Caco-2 (cell line): ENCODE data around the gene CCL24. TPM values are rescaled to one million over a fixed set of nuclear protein-coding genes. Genes with fewer than 3 reads are reported as not detected.

Experiments used
- Bru-seq: library from RNA; stranded (reverse); fragments of 400-500 nt; gene quantifications from one replicate; lab custom pipeline; 2021; lab: Mats Ljungman, UMichigan
- BruChase-seq, 2 experiments: library from RNA; stranded (reverse); fragments of 400-500 nt; gene quantifications; one replicate each; lab custom pipeline; 2021; lab: Mats Ljungman, UMichigan
- BruUV-seq: library from RNA; stranded (reverse); fragments of 400-500 nt; replicated peaks from 2 replicates; lab custom pipeline; 2021; lab: Mats Ljungman, UMichigan
- CTCF ChIA-PET: fragments of 300-600 bp; sonication (Branson Sonifier 250); formaldehyde crosslinking; loops from one replicate; lab custom pipeline; 2022; ENCODE audit warnings: antibody characterized with exemption; lab: Charles Lee
- POLR2A ChIA-PET: fragments of 300-600 bp; sonication (Branson Sonifier 250); formaldehyde crosslinking; loops from one replicate; lab custom pipeline; 2022; ENCODE audit warnings: antibody characterized with exemption; lab: Charles Lee
- DNase-seq, 2 experiments: peaks; one replicate each; pipeline versions ENCODE4 v3.0.0 to v3.0.0-alpha.2; 2020 to 2022
- H3K27me3 ChIP-seq: replicated peaks from 2 replicates; pipeline ENCODE4 v1.6.0; 2011; ENCODE audit warnings: low read length; ENCODE audit not compliant: control insufficient read depth, insufficient read depth
- H3K36me3 ChIP-seq: 2 replicates; pipeline ENCODE4 v1.5.1; 2011; ENCODE audit warnings: low read length; ENCODE audit not compliant: control insufficient read depth, insufficient read depth
- H3K4me1 ChIP-seq: fragments of 250-450 bp; sonication (Bioruptor Pico); 2 replicates; pipeline ENCODE4 v1.5.1; 2020; ENCODE audit warnings: mild to moderate bottlenecking
- H3K4me3 ChIP-seq: 2 replicates; pipeline ENCODE4 v1.5.1; 2011; ENCODE audit warnings: low read depth, mild to moderate bottlenecking, control low read depth, low read length
- H3K9me3 ChIP-seq: fragments of 250-450 bp; sonication (Bioruptor Pico); 2 replicates; pipeline ENCODE4 v1.5.1; 2020; ENCODE audit warnings: mild to moderate bottlenecking, moderate library complexity
- H3K27ac Mint-ChIP-seq: one replicate; pipeline ENCODE4 v1.8.0; 2022; ENCODE audit warnings: mixed read lengths; ENCODE audit not compliant: unreplicated experiment
- H3K27me3 Mint-ChIP-seq: one replicate; pipeline ENCODE4 v1.8.0; 2022; ENCODE audit warnings: mixed read lengths; ENCODE audit not compliant: insufficient read depth, unreplicated experiment
- H3K36me3 Mint-ChIP-seq: one replicate; pipeline ENCODE4 v1.8.0; 2022; ENCODE audit warnings: mild to moderate bottlenecking, mixed read lengths; ENCODE audit not compliant: insufficient read depth, unreplicated experiment
- H3K4me1 Mint-ChIP-seq: one replicate; pipeline ENCODE4 v1.8.0; 2022; ENCODE audit warnings: low read depth, mixed read lengths; ENCODE audit not compliant: unreplicated experiment
- H3K4me3 Mint-ChIP-seq: one replicate; pipeline ENCODE4 v1.8.0; 2022; ENCODE audit warnings: mild to moderate bottlenecking, moderate library complexity, mixed read lengths; ENCODE audit not compliant: unreplicated experiment
- H3K9me3 Mint-ChIP-seq: one replicate; pipeline ENCODE4 v1.8.0; 2022; ENCODE audit warnings: mixed read lengths; ENCODE audit not compliant: unreplicated experiment
- CTCF ChIP-seq, 2 experiments: fragments of 200-600 bp in 1 of 2; IDR thresholded peaks; 1 replicate in 1 of 2; 2 replicates in 1 of 2; pipeline versions ENCODE4 v1.5.1 to v1.8.0; 2011 to 2022; ENCODE audit warnings: antibody characterized with exemption in 1 of 2, control low read depth in 1 of 2, inconsistent platforms in 1 of 2, low read depth in 1 of 2, low read length in 1 of 2, mild to moderate bottlenecking in 1 of 2, moderate library complexity in 1 of 2; ENCODE audit not compliant: insufficient read depth in 1 of 2, severe bottlenecking in 1 of 2, unreplicated experiment in 1 of 2
- intact Hi-C: fragments of 100-400 bp; cut with micrococcal nuclease; formaldehyde crosslinking; loops from one replicate; pipeline ENCODE4 v1.10.0; 2022; ENCODE audit not compliant: unreplicated experiment
- long read RNA-seq: library from polyadenylated mRNA; stranded (forward); transcript quantifications from one replicate; pipeline ENCODE4 v2.0.0, GENCODE V29; 2022
- total RNA-seq: library from RNA; stranded (reverse); gene quantifications from 2 replicates; pipeline ENCODE4 v1.2.3, GENCODE V29; 2022

Gene CCL24
- total RNA-seq (not detected in 2 replicates), Bru-seq, nascent RNA (not detected), BruChase-seq, experiment 1, labeled RNA remaining after a 2-hour chase (not detected), BruChase-seq, experiment 2, labeled RNA remaining after a 6-hour chase (not detected)
- long read RNA-seq, result 0 reads

GRCh38 chr7:75813781-75814236, at the start of gene CCL24:
TSS of gene CCL24 (minus strand) at chr7:75813806. CDS start at chr7:75813715, 91 bp downstream.
- no peak for DNase-seq
- Mint-ChIP-seq H3K27me3 (peaks cover 3% of the 10 kb centered on the region), H3K27ac (no peak within 1 kb of the TSS), H3K4me1 (no peaks in the 10 kb centered on the region), H3K9me3 (no peaks in the 10 kb centered on the region), H3K4me3 (no peak within 1 kb of the TSS), H3K36me3 (no peaks in the 10 kb centered on the region)
- no peak for TF ChIP-seq CTCF (IDR thresholded peaks at IDR 0.05; ENCODE audit: insufficient read depth in 1 of 2, low read depth in 1 of 2, low read length in 1 of 2, severe bottlenecking in 1 of 2, unreplicated experiment in 1 of 2)
- no peaks in the 10 kb centered on the region for H3K4me1 ChIP-seq
- ChIA-PET CTCF (no interaction called here), POLR2A (no interaction called here)
- H3K36me3 ChIP-seq, result no peaks in the 10 kb centered on the region
- no peaks in the 10 kb centered on the region for H3K27me3 ChIP-seq
- BruUV-seq, result no TSS peak
- intact Hi-C loops, result no loop called here
- no peaks in the 10 kb centered on the region for H3K9me3 ChIP-seq
- no peak within 1 kb of the TSS for H3K4me3 ChIP-seq

GRCh38 chr7:75861636-75862035, 48.0 kb upstream of the CCL24 start:
- no peaks in the 10 kb centered on the region for H3K9me3 ChIP-seq
- H3K27me3 ChIP-seq, result no peaks in the 10 kb centered on the region
- H3K27ac Mint-ChIP-seq, result no peak overlapping the region
- POLR2A ChIA-PET, result interaction anchor here (0.6 kb wide), 1 partner anchor 114 kb away, joined by 3 read pairs; no protein-coding TSS in a partner anchor
- no peaks in the 10 kb centered on the region for H3K36me3 Mint-ChIP-seq
- no peak overlapping the region for H3K4me3 ChIP-seq
- CTCF ChIA-PET, result interaction anchor here (0.6 kb wide), 1 partner anchor 466 kb away, joined by 3 read pairs; no protein-coding TSS in a partner anchor
- H3K4me1 Mint-ChIP-seq, result peaks cover 5% of the 10 kb centered on the region
- peaks cover 2% of the 10 kb centered on the region for H3K4me1 ChIP-seq
- TF ChIP-seq CTCF (IDR thresholded peaks at IDR 0.05; ENCODE audit: insufficient read depth in 1 of 2, low read depth in 1 of 2, low read length in 1 of 2, severe bottlenecking in 1 of 2, unreplicated experiment in 1 of 2), result no peak
- peaks cover 2% of the 10 kb centered on the region for H3K27me3 Mint-ChIP-seq
- no peak for DNase-seq
- no peak overlapping the region for H3K4me3 Mint-ChIP-seq
- H3K9me3 Mint-ChIP-seq, result peaks cover 11% of the 10 kb centered on the region
- no TSS peak for BruUV-seq
- intact Hi-C loops, result no loop called here
- H3K36me3 ChIP-seq, result no peaks in the 10 kb centered on the region

- no peaks in the 10 kb centered on the region for H3K36me3 ChIP-seq
- Mint-ChIP-seq H3K9me3 (peaks cover 11% of the 10 kb centered on the region), H3K36me3 (no peaks in the 10 kb centered on the region), H3K4me1 (no peaks in the 10 kb centered on the region), H3K27ac (no peak overlapping the region), H3K4me3 (no peak overlapping the region), H3K27me3 (peaks cover 1% of the 10 kb centered on the region)
- H3K4me3 ChIP-seq, result no peak overlapping the region
- no peaks in the 10 kb centered on the region for H3K4me1 ChIP-seq
- no peak for TF ChIP-seq CTCF (IDR thresholded peaks at IDR 0.05; ENCODE audit: insufficient read depth in 1 of 2, low read depth in 1 of 2, low read length in 1 of 2, severe bottlenecking in 1 of 2, unreplicated experiment in 1 of 2)
- CTCF ChIA-PET, result no interaction called here
- no peaks in the 10 kb centered on the region for H3K27me3 ChIP-seq
- intact Hi-C loops, result no loop called here
- POLR2A ChIA-PET, result no interaction called here
- 0 out of 2 replicates have a peak, but pooled peaks cover 2% of the 10 kb centered on the region for H3K9me3 ChIP-seq
- DNase-seq, result no peak
- BruUV-seq, result no TSS peak
Observed at GRCh38 chr7:75858410-75858809, 44.8 kb upstream of the CCL24 start.
